Measurements from ENCODE around the gene CCDC157.
A peak's percentile ranks its signal among the peaks of the same experiment; 100 is the strongest.

The CCDC157 gene

GRCh38 chr22:30354644-30355043 is 2.2 kb upstream of the CCDC157 start:
- peak; percentile 5 for DNase-seq (ENCODE audit: low read depth)
- no peak overlapping the region for H3K4me3 ChIP-seq (ENCODE audit: low read length)
- no peak for TF ChIP-seq CTCF (conservative IDR thresholded peaks at IDR 0.05; ENCODE audit: low read depth, low read length)

- no peak for TF ChIP-seq CTCF (conservative IDR thresholded peaks at IDR 0.05; ENCODE audit: low read depth, low read length)
- no peak for DNase-seq (ENCODE audit: low read depth)
- H3K4me3 ChIP-seq (ENCODE audit: low read length) = peak overlapping the region; percentile 94
Observed at GRCh38 chr22:30357236-30357570, 396 bp downstream of the CCDC157 start.

GRCh38 chr22:30357650-30358215 is 926 bp downstream of the CCDC157 start:
- TF ChIP-seq CTCF (conservative IDR thresholded peaks at IDR 0.05; ENCODE audit: low read depth, low read length) = no peak
- no peak for DNase-seq (ENCODE audit: low read depth)
- peak overlapping the region; percentile 94 for H3K4me3 ChIP-seq (ENCODE audit: low read length)

GRCh38 chr22:30358541-30358940 is 1.7 kb downstream of the CCDC157 start:
- no peak overlapping the region for H3K4me3 ChIP-seq (ENCODE audit: low read length)
- no peak for TF ChIP-seq CTCF (conservative IDR thresholded peaks at IDR 0.05; ENCODE audit: low read depth, low read length)
- DNase-seq (ENCODE audit: low read depth) = no peak

GRCh38 chr22:30361916-30362650 is 5.3 kb downstream of the CCDC157 start:
- DNase-seq (ENCODE audit: low read depth) = no peak
- no peak overlapping the region for H3K4me3 ChIP-seq (ENCODE audit: low read length)
- TF ChIP-seq CTCF (conservative IDR thresholded peaks at IDR 0.05; ENCODE audit: low read depth, low read length) = no peak

- DNase-seq (ENCODE audit: low read depth) = no peak
- TF ChIP-seq CTCF (conservative IDR thresholded peaks at IDR 0.05; ENCODE audit: low read depth, low read length) = no peak
Observed at GRCh38 chr22:30362651-30363281, 6.0 kb downstream of the CCDC157 start.

GRCh38 chr22:30365891-30366290 is 9.1 kb downstream of the CCDC157 start:
- H3K4me3 ChIP-seq (ENCODE audit: low read length) = no peak overlapping the region
- no peak for TF ChIP-seq CTCF (conservative IDR thresholded peaks at IDR 0.05; ENCODE audit: low read depth, low read length)
- no peak for DNase-seq (ENCODE audit: low read depth)

More at GRCh38 chr22:30362651-30363281, 6.0 kb downstream of the CCDC157 start:
- H3K4me3 ChIP-seq (ENCODE audit: low read length) = no peak overlapping the region
